Measurements from ENCODE around the gene FBXO31.
"Not testable (repeated sequence)": the region's sequence is repeated elsewhere in the genome, so short reads cannot be mapped to it uniquely, and the experiment has no call there.

Gene FBXO31

DNA sequence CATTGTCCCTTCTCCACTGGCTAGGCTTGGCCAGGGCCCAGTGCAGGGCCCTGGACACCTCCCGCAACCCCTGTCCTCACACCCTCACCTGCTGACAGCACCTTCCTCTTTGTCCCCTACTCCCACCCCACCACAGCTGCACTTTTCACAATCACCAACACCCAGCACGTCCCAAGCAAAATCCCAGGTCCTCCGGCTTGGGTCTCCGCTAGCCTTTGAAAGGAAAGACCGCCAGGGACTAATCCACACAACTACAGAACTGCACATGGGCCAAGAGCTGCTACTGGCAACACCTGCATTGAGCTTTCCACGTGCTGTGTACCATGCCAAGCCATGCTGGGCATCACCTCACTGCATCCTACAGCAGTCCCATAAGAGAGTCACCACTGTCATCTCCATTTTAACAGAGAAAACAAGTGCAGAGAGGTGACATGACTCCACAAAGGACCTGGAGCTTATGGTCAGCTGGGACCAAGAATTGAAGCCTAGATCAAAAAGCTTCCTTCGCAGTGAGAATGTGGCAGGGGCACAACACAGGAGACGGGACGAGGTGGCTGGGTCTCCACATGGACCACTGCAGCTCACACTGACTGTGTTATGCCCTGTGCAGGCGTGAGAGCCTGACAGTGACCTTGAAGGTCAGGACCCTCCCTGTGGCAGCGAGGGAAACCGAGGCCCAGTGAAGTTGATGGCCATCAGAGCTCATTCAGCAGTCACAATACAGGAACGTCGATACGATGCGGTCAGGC, 22.5 kb downstream of the FBXO31 start:
- no peak for DNase-seq

DNA sequence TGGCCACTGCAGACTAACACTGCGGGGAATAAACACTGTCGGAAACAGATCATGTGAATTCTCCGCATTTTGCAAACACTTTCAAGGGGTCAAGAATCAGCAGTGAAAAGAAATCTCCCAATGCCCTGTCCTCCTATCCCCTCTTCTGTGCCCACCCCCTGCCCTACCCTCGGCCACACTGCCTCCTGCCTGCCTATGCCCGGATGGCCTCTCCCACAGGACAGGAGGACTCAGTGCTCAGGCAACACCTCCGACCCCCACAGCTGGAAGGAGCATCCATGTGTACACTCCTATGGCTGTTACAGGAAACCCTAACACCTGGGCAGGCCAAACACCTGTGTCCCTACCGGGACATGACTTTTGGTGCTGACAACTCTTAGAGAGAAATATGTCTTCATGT, 24.5 kb downstream of the FBXO31 start:
- DNase-seq, result no peak

GRCh38 chr16:87358696-87359095, 24.9 kb downstream of the FBXO31 start:
- no peak for DNase-seq

- no peak for DNase-seq
These were observed 25.3 kb downstream of the FBXO31 start for GRCh38 chr16:87358250-87358649.

GRCh38 chr16:87356491-87356853, 27.1 kb downstream of the FBXO31 start:
- DNase-seq, result no peak

- no peak for DNase-seq
These were observed 30.0 kb downstream of the FBXO31 start for GRCh38 chr16:87353613-87354012.

- no peak for DNase-seq
These were observed 30.8 kb downstream of the FBXO31 start for GRCh38 chr16:87352818-87353217.

GRCh38 chr16:87351320-87351698, 32.3 kb downstream of the FBXO31 start:
- DNase-seq, result no peak

- no peak for DNase-seq
These were observed 32.8 kb downstream of the FBXO31 start for GRCh38 chr16:87350681-87351319.

GRCh38 chr16:87350031-87350430, 33.5 kb downstream of the FBXO31 start:
- DNase-seq, result no peak

DNA sequence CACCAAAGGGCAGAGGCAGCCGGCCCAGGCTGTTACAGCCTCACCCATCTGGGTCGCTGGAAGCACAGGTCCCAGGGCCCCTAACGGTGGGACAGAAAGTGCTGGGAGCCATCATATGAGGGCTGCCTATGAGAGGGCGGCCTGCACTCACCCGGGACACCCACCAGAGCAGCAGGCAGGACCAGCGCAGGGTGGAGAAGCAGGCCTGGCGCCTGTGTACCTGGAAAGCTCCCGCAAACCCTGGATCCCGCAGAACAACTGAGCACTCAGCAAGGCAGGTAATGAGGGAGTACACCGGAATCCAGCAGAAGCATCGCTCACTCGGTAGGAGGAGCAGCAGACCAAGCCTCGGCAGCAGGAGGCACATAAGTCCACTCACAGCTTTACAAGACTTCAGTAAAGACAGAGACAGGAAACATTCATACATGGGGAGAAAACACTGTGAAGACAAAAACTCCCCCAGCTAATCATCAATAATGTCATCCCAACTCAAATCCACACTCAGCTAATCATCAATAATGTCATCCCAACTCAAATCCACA, 34.9 kb downstream of the FBXO31 start:
- DNase-seq, result no peak

- DNase-seq, result no peak
These were observed 35.5 kb downstream of the FBXO31 start for GRCh38 chr16:87347932-87348615.

DNA sequence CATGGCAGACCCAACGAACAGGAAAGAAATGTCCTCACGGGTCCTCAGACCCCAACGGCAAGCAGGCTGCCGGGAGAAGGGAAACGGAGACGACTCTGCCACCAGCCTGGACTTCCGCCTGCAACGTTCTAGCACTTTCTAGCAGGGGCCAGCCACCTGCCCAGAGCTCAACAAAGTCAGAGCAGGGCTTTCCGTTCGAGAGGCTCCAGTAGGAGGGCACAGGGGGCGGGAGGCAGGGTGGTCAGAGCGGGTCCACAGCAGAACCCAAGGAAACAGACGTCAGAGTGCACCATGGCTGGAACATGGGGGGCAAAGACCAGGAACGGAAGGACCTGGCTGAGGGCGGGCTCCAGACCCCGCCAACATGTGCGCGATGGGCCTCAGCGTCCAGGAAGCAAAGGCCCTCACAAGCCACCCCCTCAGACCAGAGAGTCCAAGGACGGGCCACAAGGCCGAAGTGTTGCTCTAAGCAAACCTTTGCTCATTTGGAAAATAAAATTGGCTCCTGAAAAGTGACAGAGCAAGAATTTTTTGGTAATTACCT, 37.0 kb downstream of the FBXO31 start:
- no peak for DNase-seq

DNA sequence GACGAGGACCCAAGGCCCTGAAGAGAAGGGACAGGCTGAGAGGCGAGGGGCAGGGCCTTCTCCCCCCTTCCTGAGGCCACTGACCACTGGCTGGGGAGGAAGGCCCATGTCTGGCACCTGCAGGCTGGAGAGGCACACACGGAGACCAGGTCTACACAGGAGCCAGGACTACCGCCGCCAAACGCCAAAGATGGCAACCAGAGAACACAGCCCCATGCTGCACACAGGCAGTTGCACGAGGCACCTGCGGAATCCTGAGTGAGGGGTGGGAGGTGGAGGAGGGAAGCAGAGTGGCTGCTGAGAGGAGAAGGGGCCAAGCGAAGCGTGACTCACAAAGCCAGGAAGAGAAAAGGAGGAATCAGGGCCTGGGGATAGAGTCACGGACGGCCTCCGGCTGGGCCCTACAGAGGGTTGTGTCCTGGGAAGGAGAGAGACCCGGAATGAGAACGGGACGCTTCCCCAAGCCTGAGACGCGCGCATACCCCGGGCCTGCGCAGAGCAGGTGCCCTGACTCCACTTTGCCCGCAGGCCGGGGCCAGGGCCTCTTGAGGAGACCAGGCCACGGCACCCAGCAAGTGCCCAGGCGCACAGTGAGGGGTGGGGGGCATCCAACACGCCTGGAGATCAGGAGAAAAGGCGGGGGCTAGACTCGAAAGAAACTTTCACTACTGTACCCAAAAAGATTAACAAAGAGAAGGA, 37.7 kb downstream of the FBXO31 start:
- DNase-seq, result no peak

DNA sequence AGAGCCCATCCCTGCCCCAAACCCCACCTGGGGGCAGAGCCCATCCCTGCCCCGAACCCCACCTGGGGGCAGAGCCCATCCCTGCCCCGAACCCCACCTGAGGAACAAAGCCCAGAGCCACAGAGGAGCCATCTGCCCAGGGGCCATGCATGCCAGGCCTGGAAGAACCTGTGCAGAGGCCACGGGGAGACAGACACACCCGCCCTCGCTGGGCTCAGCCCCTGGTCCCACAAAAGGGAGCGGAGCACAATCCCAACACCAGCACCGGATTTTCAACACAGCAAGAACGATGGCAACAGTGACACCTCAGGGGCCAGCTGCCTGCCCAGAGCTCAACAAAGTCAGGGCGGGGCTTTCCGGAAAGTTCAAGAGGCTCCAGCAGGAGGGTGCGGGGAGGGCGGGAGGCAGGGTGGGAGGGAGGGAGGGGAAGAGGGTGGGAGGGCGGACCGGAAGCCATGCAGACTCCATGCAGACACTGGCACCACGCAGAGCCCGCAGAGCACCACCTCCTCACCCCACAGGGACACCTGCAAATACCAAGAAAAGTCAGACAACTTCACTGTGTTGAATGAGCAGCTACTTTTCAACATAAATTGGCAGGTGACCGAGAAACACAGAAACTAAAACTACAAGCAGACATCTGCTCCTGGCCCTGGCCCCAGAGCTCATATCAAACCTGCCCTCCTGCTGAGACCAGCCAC, 38.5 kb downstream of the FBXO31 start:
- DNase-seq, result no peak

DNA sequence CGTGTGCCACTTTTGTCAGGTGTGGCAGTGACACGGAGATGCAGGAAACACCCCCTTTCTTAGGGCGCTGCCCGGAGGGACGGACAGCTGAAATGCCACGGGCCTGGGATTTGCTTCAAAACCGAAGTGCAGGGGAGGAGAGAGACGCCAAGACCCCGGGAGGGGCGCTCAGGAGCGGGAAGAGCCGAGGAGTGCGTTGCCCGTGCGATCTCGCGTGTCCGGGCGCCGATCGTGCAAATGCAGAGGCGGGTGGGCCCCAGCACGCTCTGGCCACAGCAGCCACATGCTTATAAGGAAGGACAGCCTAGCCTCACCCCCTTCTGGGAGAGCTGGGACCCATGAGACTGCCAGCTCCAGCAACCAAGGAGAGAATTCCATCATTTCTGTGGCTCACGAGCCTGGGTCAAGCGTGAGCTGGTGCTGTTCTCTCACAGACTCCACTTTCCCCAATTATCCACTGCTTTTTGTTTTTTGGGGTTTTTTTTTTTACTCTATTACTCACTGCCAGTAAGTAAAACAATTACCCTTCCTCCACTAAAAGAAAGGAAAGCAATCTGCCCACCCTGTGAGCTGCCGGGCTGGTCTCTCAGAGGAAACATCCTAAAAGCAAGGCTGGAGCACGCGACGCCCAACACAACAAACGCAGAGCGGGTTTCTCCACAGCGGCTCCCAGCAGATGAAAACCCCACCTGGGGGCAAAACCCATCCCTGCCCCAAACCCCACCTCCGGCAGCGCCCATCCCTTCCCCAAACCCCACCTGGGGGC, 39.2 kb downstream of the FBXO31 start:
- no peak for DNase-seq

- DNase-seq, result no peak
These were observed 39.9 kb downstream of the FBXO31 start for GRCh38 chr16:87343753-87344050.

DNA sequence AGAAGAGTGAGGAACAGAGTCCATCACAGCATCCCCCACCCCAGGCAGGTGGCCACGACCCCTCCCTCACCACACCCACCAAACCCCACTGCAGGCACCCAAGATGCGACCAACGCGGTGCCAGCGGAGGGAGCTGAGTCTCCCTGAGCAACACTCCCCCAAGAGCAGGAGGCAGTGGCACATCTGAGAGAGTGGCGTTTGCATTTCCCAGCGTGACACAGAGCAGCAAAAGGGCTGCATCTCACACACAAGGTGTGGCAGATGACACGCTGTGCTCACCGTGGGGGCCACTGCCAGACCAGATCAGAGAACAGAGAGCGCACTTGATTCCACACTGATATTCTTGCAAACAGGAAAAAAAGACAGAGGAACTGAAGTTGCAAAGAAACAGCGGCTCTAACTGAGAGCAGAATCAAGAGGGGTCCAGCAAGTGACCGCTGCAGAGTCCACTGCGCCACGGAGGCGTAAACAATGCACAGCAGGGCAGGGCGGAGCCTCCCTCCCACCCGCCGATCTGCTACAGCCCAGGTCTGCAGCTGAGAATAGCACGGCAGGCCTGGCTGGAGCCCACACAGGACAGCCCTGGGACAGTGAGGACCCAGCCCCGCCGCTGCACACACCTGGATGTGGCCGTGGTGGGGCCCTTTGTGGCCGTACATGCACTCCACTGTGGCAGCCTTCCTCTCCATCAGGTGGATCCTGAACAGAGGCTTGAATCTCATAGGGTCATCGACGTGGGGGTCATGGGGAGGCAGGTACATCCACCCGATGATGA, 40.4 kb downstream of the FBXO31 start:
- DNase-seq, result no peak

DNA sequence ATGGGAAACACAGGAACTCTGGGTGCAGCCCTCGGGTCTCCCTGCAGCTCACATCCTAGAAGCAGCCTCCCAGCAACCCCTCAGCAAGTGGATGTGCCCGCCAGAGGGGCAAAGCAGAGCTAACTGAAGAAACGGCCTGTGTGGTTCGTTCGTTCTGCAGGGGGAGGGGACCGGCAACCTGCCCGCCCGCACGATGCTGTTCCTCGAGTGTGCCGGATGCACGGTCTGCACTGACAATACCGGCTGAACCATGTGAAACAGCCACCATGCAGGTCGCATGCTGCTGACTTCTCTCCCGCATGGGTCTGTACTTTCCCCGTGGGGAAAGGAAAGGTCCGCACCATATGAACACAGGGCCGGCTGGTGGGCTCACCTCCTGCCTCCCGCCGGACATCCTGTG, 41.1 kb downstream of the FBXO31 start:
- DNase-seq, result no peak

GRCh38 chr16:87340198-87340597, 43.4 kb downstream of the FBXO31 start:
- DNase-seq, result no peak

DNA sequence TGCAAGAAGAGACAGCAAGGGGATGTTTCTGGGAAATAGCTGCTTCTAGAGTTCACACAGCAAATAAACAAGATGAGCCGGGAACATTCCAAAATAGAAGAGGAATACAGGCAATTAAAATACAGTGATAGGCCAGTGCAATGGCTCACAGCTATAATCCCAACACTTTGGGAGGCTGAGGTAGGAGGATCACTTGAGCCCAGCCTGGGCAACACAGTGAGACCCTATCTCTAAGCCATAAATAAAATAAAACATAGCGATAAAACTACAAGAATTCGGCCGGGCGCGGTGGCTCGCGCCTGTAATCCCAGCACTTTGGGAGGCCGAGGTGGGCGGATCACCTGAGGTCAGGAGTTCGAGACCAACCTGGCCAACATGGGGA, 43.9 kb downstream of the FBXO31 start:
- DNase-seq, result not testable (repeated sequence)
